Endodermal cell (in vitro differentiated cells): ENCODE measurements around the gene KCNN3. TPM values are rescaled to one million over a fixed set of nuclear protein-coding genes. Genes with fewer than 3 reads are reported as not detected.

Experiments
- DNase-seq: peaks from one replicate; pipeline ENCODE4 v3.0.0-alpha.2; 2017
- H3K27ac ChIP-seq: 2 replicates; pipeline ENCODE4 v1.5.1; 2013; ENCODE audit warnings: mild to moderate bottlenecking, low read depth, low read length, moderate library complexity
- H3K27me3 ChIP-seq: 2 replicates; pipeline ENCODE4 v1.6.1; 2013; ENCODE audit warnings: mild to moderate bottlenecking, low read length, moderate library complexity; ENCODE audit not compliant: insufficient read depth, control insufficient read depth, poor library complexity, severe bottlenecking
- H3K36me3 ChIP-seq: 2 replicates; pipeline ENCODE4 v1.7.0; 2013; ENCODE audit warnings: mild to moderate bottlenecking, low read length, moderate library complexity; ENCODE audit not compliant: control insufficient read depth, insufficient read depth
- H3K4me1 ChIP-seq: one replicate; pipeline ENCODE4 v1.7.0; 2013; ENCODE audit warnings: low read length; ENCODE audit not compliant: control insufficient read depth, insufficient read depth
- H3K4me3 ChIP-seq: 2 replicates; pipeline ENCODE4 v1.5.1; 2013; ENCODE audit warnings: mild to moderate bottlenecking, low read length, moderate library complexity
- H3K9ac ChIP-seq: 2 replicates; pipeline ENCODE4 v1.6.1; 2013; ENCODE audit warnings: mild to moderate bottlenecking, low read length, moderate library complexity; ENCODE audit not compliant: poor library complexity, severe bottlenecking; ENCODE audit errors: extremely low read depth
- H3K9me3 ChIP-seq: 2 replicates; pipeline ENCODE4 v1.6.1; 2013; ENCODE audit warnings: mild to moderate bottlenecking, low read length, moderate library complexity; ENCODE audit not compliant: control insufficient read depth
- H3K27ac Mint-ChIP-seq: 2 replicates; pipeline ENCODE4 v1.8.0; 2020; ENCODE audit warnings: mixed read lengths
- H3K27me3 Mint-ChIP-seq: 2 replicates; pipeline ENCODE4 v1.8.0; 2021; ENCODE audit warnings: mild to moderate bottlenecking, mixed read lengths; ENCODE audit not compliant: insufficient read depth
- H3K36me3 Mint-ChIP-seq: 2 replicates; pipeline ENCODE4 v1.8.0; 2020; ENCODE audit warnings: low read depth, mixed read lengths
- H3K4me1 Mint-ChIP-seq: 2 replicates; pipeline ENCODE4 v1.8.0; 2020; ENCODE audit warnings: mixed read lengths
- H3K4me3 Mint-ChIP-seq: 2 replicates; pipeline ENCODE4 v1.8.0; 2020; ENCODE audit warnings: mild to moderate bottlenecking, moderate library complexity, mixed read lengths
- H3K9me3 Mint-ChIP-seq: 2 replicates; pipeline ENCODE4 v1.8.0; 2020; ENCODE audit warnings: mild to moderate bottlenecking, mixed read lengths
- CTCF ChIP-seq: fragments of 200-600 bp; sonication (generic); conservative IDR thresholded peaks from 2 replicates; pipeline ENCODE4 v1.5.0; 2021; ENCODE audit warnings: antibody characterized with exemption, mild to moderate bottlenecking
- WGBS, 2 experiments: methylation state at CpG; one replicate each; pipeline versions ENCODE4 v1.1.5 to v1.1.7; 2013; ENCODE audit warnings: missing lambda C conversion rate in 2 of 2, mixed read lengths in 1 of 2; ENCODE audit not compliant: insufficient coverage in 1 of 2, insufficient read length in 1 of 2; 5-methylcytosine and 5-hydroxymethylcytosine counted together
- total RNA-seq, 2 donors: library from RNA; stranded (reverse); fragmentation: NEBNext Ultra II Directional in 1 of 2; extraction: Animal tissue kit (Norgen Biotek cat#: 25700) in 1 of 2; gene quantifications; 2 replicates in 1 of 2; 3 replicates in 1 of 2; pipeline ENCODE4 v1.2.1, GENCODE V29; 2021

KCNN3 gene
- total RNA-seq, 2 donors from 2014 or later = 0.57 to 0.75 TPM

- no peak overlapping the region for H3K9ac ChIP-seq
- Mint-ChIP-seq H3K4me1 (peaks cover 5% of the 10 kb centered on the region), H3K9me3 (no peaks in the 10 kb centered on the region), H3K27me3 (no peaks in the 10 kb centered on the region), H3K36me3 (no peaks in the 10 kb centered on the region), H3K4me3 (no peak overlapping the region), H3K27ac (no peak overlapping the region)
- H3K27me3 ChIP-seq = no peaks in the 10 kb centered on the region
- no peak for TF ChIP-seq CTCF
- no peaks in the 10 kb centered on the region for H3K4me1 ChIP-seq
- no peak overlapping the region for H3K4me3 ChIP-seq
- no peaks in the 10 kb centered on the region for H3K9me3 ChIP-seq
- no peaks in the 10 kb centered on the region for H3K36me3 ChIP-seq
- no peak for DNase-seq
- WGBS, 2 experiments = 37 to 40% methylated on average over 3 to 5 of the region's 5 CpGs
- no peak overlapping the region for H3K27ac ChIP-seq
Observed at GRCh38 chr1:154703170-154703569, 166.9 kb downstream of the KCNN3 start.

GRCh38 chr1:154698320-154699096, 171.6 kb downstream of the KCNN3 start:
- TF ChIP-seq CTCF = no peak
- peaks cover under 1% of the 10 kb centered on the region for H3K27me3 ChIP-seq
- H3K4me1 Mint-ChIP-seq = no peaks in the 10 kb centered on the region
- no peak overlapping the region for H3K27ac Mint-ChIP-seq
- no peaks in the 10 kb centered on the region for H3K9me3 Mint-ChIP-seq
- 91 to 97% methylated on average over 1 to 4 of the region's 4 CpGs for WGBS, 2 experiments
- no peak overlapping the region for H3K4me3 ChIP-seq
- no peaks in the 10 kb centered on the region for H3K36me3 ChIP-seq
- H3K36me3 Mint-ChIP-seq = no peaks in the 10 kb centered on the region
- no peak overlapping the region for H3K9ac ChIP-seq
- peaks cover 3% of the 10 kb centered on the region for H3K27me3 Mint-ChIP-seq
- no peak overlapping the region for H3K4me3 Mint-ChIP-seq
- no peak for DNase-seq
- H3K4me1 ChIP-seq = no peaks in the 10 kb centered on the region
- no peak overlapping the region for H3K27ac ChIP-seq
- H3K9me3 ChIP-seq = no peaks in the 10 kb centered on the region

GRCh38 chr1:154697710-154698109, 172.4 kb downstream of the KCNN3 start:
- H3K27ac Mint-ChIP-seq = no peak overlapping the region
- H3K9me3 Mint-ChIP-seq = no peaks in the 10 kb centered on the region
- Histone ChIP-seq H3K36me3 (no peaks in the 10 kb centered on the region), H3K4me1 (no peaks in the 10 kb centered on the region), H3K4me3 (no peak overlapping the region), H3K27ac (no peak overlapping the region), H3K9me3 (no peaks in the 10 kb centered on the region), H3K9ac (no peak overlapping the region), H3K27me3 (peaks cover 8% of the 10 kb centered on the region)
- no peaks in the 10 kb centered on the region for H3K36me3 Mint-ChIP-seq
- H3K4me1 Mint-ChIP-seq = no peaks in the 10 kb centered on the region
- H3K27me3 Mint-ChIP-seq = peaks cover 3% of the 10 kb centered on the region
- TF ChIP-seq CTCF = no peak
- H3K4me3 Mint-ChIP-seq = no peak overlapping the region
- DNase-seq = no peak
